SK-N-MC (cell line): Measurements from ENCODE around the gene TMED8.
A peak's percentile ranks its signal among the peaks of the same experiment; 100 is the strongest.

ENCODE experiments used
- DNase-seq: peaks from one replicate; pipeline ENCODE4 v3.0.0-alpha.2; 2011; ENCODE audit warnings: low read depth, low spot score
- H3K27ac ChIP-seq: fragments of 200-600 bp; sonication (generic); 2 replicates; pipeline ENCODE4 v1.5.1; 2016; ENCODE audit warnings: mixed run types
- H3K36me3 ChIP-seq: fragments of 200-600 bp; sonication (generic); 2 replicates; pipeline ENCODE4 v1.6.1; 2017; ENCODE audit warnings: antibody characterized with exemption, low read length, mixed read lengths; ENCODE audit not compliant: insufficient read depth
- H3K4me3 ChIP-seq: fragments of 200-600 bp; sonication (generic); 2 replicates; pipeline ENCODE4 v1.5.1; 2016
- H3K9ac ChIP-seq: fragments of 200-600 bp; sonication (generic); 2 replicates; pipeline ENCODE4 v1.8.0; 2017; ENCODE audit warnings: mixed run types, mixed read lengths; ENCODE audit not compliant: insufficient read length
- H3K9me3 ChIP-seq: fragments of 200-600 bp; sonication (generic); 2 replicates; pipeline ENCODE4 v1.6.1; 2017; ENCODE audit warnings: low read depth, mild to moderate bottlenecking, antibody characterized with exemption, low read length, moderate library complexity, mixed read lengths
- EZH2 ChIP-seq: fragments of 200-600 bp; sonication (generic); IDR thresholded peaks from one replicate; pipeline ENCODE4 v1.6.1; 2017; ENCODE audit warnings: antibody characterized with exemption
- FOXP2 ChIP-seq: optimal IDR thresholded peaks from 2 replicates; pipeline ENCODE3; 2011; ENCODE audit warnings: mild to moderate bottlenecking, moderate library complexity; ENCODE audit not compliant: insufficient read depth; ENCODE audit errors: extremely low read length, control extremely low read depth
- POLR2AphosphoS5 ChIP-seq: IDR thresholded peaks from 2 replicates; pipeline ENCODE4 v1.6.1; 2012; ENCODE audit warnings: mild to moderate bottlenecking, low read depth, low read length, borderline replicate concordance

Gene TMED8

DNA sequence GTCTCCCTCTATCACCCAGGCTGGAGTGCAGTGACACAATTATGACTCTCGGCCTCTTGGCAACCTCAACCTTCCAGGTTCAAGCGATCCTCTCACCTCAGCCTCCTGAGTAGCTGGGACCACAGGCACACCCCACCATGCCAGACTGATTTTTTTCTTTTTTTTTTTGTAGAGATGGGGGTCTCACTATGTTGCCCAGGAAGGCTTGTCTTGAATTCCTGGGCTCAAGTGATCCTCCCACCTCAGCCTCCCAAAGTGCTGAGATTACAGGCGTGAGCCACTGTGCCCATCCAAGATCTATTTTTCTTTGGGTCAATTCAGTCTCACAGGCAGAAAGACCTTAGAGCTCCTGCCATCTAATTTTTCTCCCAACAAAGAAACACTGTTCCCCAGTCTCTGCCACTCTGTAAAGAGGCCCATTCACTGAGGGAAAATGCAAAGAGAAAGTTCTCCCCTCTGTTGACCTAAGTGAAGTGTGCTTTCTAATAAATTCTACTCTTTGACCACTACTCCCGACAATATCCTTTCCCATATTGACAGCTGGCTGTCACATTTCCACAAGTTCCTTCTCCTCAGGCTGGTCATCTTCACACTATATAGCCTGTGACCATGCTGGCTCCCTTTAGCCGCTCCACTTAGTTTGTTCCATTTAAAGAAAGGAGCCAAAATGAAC is 23.3 kb downstream of the TMED8 start:
- TF ChIP-seq EZH2 (no peak), POLR2AphosphoS5 (no peak)
- Histone ChIP-seq H3K9ac (no peak overlapping the region), H3K4me3 (no peak overlapping the region), H3K27ac (no peak overlapping the region), H3K9me3 (no peaks in the 10 kb centered on the region), H3K36me3 (no peaks in the 10 kb centered on the region; the same call in 1 of the 2 replicates)
- no peak for DNase-seq

DNA sequence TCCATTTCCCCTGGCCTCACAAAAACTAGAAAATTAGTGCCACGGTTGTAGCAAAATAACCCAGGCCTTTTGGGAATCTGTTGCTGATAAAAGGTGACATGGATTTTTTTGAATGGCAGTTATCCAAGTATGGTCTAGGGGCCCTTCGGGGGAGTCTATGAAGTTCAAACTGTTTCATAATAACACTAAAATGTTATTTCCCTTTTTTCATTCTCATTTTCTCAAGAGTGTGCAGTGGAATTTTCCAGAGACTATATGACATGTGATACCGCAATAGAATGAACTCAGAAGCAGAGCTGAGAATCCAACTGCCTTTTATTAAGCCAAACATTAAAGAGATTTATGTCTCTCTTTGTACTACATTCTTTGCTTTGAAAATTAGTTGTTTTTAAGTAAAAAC is 29.1 kb downstream of the TMED8 start:
- peak overlapping the region; percentile 44; the same call in 1 of the 2 replicates for H3K27ac ChIP-seq
- peak; percentile 6 for DNase-seq
- no peaks in the 10 kb centered on the region; the same call in 1 of the 2 replicates for H3K36me3 ChIP-seq
- H3K4me3 ChIP-seq: no peak overlapping the region
- no peak for TF ChIP-seq FOXP2
- TF ChIP-seq EZH2: no peak
- no peak for TF ChIP-seq POLR2AphosphoS5
- H3K9ac ChIP-seq: no peak overlapping the region
- no peaks in the 10 kb centered on the region for H3K9me3 ChIP-seq

- no peak for DNase-seq
- no peaks in the 10 kb centered on the region for H3K9me3 ChIP-seq
- H3K36me3 ChIP-seq: no peaks in the 10 kb centered on the region; the same call in 1 of the 2 replicates
- no peak overlapping the region for H3K27ac ChIP-seq
- TF ChIP-seq FOXP2 (no peak), POLR2AphosphoS5 (no peak), EZH2 (no peak)
- H3K4me3 ChIP-seq: no peak overlapping the region
- H3K9ac ChIP-seq: no peak overlapping the region
Observed at GRCh38 chr14:77346495-77346894, 30.4 kb downstream of the TMED8 start.

DNA sequence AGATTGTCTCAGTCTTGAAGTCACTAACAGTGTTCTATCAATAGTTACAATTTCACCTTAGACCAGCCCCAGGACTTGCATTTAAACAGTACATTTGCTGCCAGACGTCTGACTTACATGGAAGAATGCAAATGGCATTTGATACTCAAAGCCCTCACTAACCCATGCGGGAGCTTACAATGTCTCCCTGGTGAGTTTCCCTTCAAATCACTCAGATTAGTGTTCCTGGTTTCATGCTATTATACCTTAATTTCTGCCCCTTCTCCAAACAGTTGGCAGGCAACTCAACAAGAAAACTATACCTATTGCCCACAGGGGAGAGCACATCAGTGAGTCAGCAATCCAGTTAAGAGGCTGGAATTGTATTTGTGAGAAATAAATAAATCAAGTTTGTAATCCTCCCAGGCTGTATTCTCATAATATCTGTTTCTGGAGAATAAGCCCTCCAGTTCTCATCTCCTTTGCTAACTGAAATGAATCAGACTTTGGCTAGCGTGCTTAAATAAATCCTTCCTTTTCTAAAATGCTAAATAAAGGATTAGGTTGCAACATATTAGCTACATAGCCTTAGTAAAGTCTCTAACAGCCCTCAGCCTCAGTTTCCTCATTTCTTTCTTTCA is 32.4 kb downstream of the TMED8 start:
- H3K4me3 ChIP-seq: no peak overlapping the region
- DNase-seq: no peak
- H3K36me3 ChIP-seq: peaks cover 3% of the 10 kb centered on the region; the same call in 1 of the 2 replicates

DNA sequence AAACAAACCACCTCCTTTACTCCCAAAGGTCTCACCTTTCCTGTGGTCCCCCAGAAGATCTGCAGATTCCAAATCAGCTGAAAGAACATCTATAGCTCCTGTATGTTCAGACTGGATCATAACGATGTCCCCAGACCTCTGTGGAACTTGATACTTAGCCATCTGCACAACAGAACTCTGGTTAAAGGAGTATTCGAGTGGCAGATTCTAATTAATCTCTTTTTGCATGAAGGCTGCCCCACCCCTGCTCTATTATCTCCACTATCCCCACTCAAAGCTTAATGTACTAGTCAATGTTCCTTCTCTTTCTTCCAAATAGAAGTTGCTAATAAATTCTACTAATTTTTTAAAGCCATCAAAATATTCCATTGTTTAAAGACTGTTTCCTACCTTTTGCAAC is 33.2 kb downstream of the TMED8 start:
- Histone ChIP-seq H3K36me3 (peaks cover 3% of the 10 kb centered on the region; the same call in 1 of the 2 replicates), H3K4me3 (no peak overlapping the region), H3K9me3 (no peaks in the 10 kb centered on the region), H3K9ac (no peak overlapping the region), H3K27ac (no peak overlapping the region)
- DNase-seq: no peak
- TF ChIP-seq POLR2AphosphoS5: no peak
- no peak for TF ChIP-seq EZH2
- no peak for TF ChIP-seq FOXP2

More for the DNA sequence above, 32.4 kb downstream of the TMED8 start:
- Histone ChIP-seq H3K9ac (no peak overlapping the region), H3K27ac (no peak overlapping the region), H3K9me3 (no peaks in the 10 kb centered on the region)
- TF ChIP-seq EZH2 (no peak), FOXP2 (no peak), POLR2AphosphoS5 (no peak)

- DNase-seq: no peak
- peaks cover 3% of the 10 kb centered on the region; the same call in 1 of the 2 replicates for H3K36me3 ChIP-seq
- TF ChIP-seq EZH2 (no peak), POLR2AphosphoS5 (no peak), FOXP2 (no peak)
- no peaks in the 10 kb centered on the region for H3K9me3 ChIP-seq
- H3K9ac ChIP-seq: no peak overlapping the region
- no peak overlapping the region for H3K4me3 ChIP-seq
- H3K27ac ChIP-seq: no peak overlapping the region
Observed at GRCh38 chr14:77342726-77343397, 34.0 kb downstream of the TMED8 start.

DNA sequence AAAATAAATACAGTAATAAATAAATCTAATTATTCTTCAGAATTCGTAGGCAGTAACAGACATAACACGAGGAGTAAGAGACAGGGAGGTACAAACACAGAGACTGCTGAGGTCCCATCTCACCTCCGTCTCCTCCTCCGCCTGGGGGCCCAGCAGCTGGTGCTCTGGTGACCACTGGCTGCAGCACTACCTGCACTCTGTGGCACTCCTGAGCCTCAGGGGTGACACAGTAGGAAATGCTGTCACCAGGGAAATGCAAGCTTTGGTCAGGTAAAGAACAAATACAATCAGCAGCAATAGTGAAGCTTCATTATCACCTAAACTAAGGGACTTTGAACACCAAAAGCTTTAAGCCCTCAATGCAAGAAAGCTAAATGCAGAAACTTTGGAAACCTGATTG is 36.5 kb downstream of the TMED8 start:
- Histone ChIP-seq H3K36me3 (peaks cover 3% of the 10 kb centered on the region; the same call in 1 of the 2 replicates), H3K4me3 (no peak overlapping the region), H3K9ac (no peak overlapping the region), H3K9me3 (no peaks in the 10 kb centered on the region), H3K27ac (no peak overlapping the region)
- no peak for DNase-seq
- no peak for TF ChIP-seq FOXP2
- TF ChIP-seq EZH2: no peak
- TF ChIP-seq POLR2AphosphoS5: no peak

DNA sequence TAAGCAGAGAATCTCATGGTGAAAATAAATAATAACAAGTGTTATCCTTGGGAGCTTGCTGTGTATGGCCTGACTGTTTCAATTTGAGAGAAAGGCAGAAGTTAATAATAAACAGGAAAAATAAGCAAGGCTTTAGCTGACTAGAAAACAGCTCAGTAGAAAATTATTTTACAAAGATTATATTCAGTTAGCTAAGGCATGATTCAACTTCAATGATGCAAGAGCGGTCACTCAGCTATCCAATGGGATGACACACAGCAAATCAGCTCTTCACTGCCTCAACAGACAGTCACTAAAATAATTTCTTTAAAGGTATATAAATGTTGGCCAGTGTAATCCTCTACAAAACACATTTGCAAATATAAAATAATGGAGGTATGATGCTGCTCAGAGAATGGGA is 37.5 kb downstream of the TMED8 start:
- Histone ChIP-seq H3K36me3 (peaks cover 3% of the 10 kb centered on the region; the same call in 1 of the 2 replicates), H3K4me3 (no peak overlapping the region), H3K9me3 (no peaks in the 10 kb centered on the region), H3K9ac (no peak overlapping the region), H3K27ac (no peak overlapping the region)
- TF ChIP-seq POLR2AphosphoS5 (no peak), FOXP2 (no peak), EZH2 (no peak)
- no peak for DNase-seq
